HT1080 (cell line): ENCODE results near the gene RGS17. TPM values are rescaled to one million over a fixed set of nuclear protein-coding genes. Genes with fewer than 3 reads are reported as not detected.
"Not testable (repeated sequence)": the region's sequence is repeated elsewhere in the genome, so short reads cannot be mapped to it uniquely, and the experiment has no call there.

Experiments used
- DNase-seq: peaks from one replicate; pipeline ENCODE4 v3.0.0-alpha.2; 2015; ENCODE audit warnings: low read depth
- total RNA-seq: library from RNA; depleted of rRNA; stranded (reverse); fragments of >200 nt; shearing (Covaris generic); gene quantifications from 2 replicates; pipeline ENCODE4 v1.2.3, GENCODE V29; 2014

Gene RGS17
- total RNA-seq, 1 experiment from 2014 or later: 8.4 TPM

DNA sequence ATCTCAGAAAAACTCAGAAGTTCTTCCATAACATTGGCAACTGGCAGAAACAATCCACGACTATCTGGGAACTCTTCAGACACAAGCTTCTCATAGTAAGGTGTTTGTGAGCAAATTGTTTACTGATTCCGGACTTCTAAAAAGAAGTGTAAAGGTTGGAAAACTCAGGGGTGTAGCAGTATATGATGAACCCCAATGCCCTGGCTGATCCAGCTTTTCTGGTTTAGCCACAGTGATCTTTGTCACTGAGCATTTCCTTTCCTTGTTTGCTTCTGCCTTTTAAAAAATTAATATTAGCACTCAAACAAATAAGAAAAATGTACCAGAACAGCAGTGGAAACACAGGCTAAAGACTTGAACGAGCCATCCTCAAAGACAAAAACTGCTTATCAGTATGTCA lies 4.9 kb downstream of the RGS17 start:
- DNase-seq: no peak

DNA sequence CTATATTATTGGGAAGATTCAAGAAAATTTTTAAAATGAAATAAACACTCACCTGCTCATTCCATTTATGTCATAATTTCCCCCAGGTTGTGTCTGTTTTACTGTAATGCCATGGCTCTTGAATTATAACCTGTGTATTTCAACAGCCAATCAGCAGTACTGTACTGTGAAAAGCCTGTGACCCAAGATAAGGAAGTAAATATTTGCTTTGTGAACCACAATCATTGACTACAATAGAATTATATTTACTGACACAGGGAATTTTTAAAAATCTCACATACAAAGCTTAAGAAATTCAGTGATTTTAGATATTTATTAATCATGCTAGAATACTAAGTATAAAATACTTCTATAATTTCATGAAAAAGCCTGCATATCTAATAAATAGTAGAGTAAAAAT lies 6.0 kb downstream of the RGS17 start:
- DNase-seq: no peak

DNA sequence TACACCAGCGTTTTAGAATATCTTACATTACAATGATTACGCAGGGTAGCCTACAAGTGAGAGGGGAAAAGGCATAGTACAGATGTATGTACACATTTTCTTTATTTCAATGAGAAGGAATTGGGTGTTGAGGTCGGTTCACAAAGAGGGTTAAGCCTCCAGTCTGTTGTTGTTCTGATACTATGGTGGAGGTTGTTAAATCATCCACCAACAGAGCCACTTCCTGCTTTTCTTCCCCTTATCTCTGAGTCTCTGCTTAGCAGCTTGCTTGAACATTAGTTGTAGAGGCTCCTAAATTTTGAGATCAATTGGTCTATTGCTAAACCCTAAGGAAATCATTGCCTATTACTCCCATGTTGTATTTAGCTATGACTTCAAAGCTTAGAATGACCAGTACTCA lies 7.3 kb downstream of the RGS17 start:
- DNase-seq: no peak

DNA sequence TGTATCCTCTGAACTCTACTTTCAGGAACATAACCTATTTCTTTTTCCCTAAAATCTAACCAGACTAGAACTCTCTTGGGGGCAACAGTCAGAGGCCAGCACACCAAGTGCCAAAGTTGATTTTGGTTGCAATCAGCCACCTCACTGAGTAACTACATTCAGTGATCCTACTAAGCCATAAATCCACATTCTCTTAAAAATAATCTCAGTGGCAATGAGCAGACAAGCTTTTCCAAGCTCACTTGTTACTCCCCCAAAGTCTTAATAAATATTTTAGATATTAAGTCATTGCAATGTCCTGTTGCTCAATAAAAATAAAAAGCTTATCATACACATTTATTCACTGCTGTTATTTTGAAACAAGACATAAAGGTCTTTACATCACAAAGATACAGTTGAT lies 9.8 kb downstream of the RGS17 start:
- DNase-seq: no peak

DNA sequence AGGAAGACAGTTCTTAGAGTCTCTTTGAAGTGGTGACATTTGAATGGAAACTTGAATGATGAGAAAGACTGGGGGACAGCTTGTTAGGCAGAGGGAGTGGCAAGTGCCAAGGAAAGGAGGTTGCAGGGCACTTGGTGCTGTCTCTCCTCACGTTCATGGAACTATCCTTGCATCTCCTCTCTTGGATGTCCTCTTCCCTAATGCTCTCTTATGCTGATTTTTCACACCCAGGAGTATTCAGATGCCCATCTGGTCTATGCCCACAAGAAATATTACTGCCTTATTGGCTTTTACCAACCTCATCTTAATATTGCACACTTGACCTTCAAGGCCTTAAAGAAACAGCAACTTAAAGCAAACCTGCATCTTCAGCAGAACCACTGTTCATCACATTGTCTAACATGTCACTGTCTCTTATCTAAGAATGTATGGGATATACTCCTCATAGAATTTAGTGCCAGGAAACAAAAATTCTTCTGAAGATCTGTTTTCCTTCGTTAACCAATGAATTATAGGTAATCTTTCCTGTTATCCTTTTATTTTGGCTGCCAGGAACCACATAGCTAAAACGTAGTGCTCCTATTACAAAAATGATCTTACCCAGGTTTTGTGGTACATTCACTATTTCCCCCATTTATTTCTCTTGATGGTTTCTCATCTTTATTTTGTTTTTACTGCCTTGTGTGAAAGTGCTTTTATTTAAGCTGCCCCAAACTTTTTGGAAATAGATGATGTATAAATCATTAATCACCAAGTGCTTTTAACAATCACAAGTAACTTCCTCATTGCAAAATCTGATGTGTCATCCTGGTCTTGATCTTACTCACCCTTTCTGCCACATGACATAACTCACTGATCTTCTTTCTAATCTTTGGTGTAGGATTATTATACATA lies 12.8 kb downstream of the RGS17 start:
- peak; percentile 87 for DNase-seq

DNA sequence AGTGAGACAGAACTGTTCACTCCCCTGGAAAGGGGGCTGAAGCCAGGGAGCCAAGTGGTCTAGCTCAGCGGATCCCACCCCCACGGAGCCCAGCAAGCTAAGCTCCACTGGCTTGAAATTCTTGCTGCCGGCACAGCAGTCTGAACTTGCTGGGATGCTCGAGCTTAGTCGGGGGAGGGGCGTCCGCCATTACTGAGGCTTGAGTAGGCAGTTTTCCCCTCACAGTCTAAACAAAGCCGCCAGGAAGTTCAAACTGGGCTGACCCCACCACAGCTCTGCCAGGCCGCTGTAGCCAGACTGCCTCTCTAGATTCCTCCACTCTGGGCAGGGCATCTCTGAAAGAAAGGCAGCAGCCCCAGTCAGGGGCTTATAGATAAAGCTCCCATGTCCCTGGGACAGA lies 20.0 kb downstream of the RGS17 start:
- DNase-seq: not testable (repeated sequence)

DNA sequence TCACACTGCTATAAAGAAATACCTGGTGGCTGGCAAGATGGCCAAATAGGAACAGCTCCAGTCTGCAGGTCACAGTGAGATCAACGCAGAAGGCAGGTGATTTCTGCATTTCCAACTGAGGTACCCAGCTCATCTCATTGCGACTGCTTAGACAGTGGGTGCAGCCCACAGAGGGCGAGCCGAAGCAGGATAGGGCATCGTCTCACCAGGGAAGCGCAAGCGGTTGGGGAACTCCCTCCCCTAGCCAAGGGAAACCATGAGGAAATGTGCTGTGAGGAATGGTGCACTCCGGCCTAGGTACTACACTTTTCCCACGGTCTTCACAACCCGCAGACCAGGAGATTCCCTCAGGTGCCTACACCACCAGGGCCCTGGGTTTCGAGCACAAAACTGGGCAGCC lies 20.5 kb downstream of the RGS17 start:
- DNase-seq: not testable (repeated sequence)

DNA sequence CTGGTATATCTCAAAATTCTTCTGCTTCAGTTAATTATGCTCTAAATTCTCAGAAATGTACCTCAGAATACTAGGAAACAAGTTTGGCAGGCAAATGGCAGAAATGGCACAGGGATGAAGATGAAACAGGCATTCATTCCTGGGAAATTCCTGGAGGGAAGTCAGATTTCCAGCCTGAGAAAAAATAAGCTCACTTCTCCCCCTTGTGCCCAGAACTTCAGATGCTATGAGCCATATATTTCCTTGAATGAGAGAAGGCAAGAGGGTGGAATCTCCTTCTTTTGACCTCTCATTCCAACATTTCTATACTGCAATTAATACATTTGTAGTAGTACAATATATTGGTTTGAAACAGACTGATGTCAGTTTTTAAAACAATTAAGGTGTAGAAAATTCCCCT lies 22.8 kb downstream of the RGS17 start:
- DNase-seq: peak; percentile 52

DNA sequence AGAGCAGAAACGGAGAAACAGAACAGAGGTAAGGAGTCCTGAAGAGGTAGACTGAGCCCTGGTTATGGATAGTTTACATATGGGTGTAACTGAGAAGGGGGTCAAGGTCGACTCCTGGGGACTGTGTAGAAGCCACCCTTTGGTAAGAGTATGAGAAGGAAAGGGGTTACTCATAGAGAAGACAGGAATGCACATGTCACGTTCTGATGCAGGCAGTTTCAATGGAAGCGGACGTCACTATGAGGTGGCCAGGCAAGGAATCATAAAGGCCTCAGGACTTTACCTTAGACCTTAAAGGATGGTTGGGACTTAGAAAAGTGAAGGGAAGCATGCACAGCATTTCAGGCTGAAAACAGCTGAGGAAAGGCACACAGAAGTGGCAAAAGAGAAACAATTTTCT lies 25.1 kb downstream of the RGS17 start:
- no peak for DNase-seq

DNA sequence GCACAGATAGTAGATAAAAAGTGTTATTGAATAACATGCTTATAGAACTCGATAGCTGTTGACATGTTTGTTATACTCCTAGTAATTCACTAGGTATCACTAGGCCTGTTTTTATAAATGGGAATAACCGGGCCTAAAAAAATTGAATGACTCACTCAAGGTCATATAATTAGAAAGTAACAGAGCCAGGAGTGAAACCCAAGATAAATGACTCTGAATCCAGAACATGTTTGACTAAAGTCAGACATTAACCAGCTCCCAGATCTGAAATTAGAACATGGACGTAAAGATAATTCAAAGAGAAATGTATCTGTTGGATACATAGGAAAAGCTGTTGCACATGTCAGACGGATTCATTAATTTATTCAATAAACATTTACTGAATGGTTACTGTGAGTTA lies 26.9 kb downstream of the RGS17 start:
- DNase-seq: no peak

DNA sequence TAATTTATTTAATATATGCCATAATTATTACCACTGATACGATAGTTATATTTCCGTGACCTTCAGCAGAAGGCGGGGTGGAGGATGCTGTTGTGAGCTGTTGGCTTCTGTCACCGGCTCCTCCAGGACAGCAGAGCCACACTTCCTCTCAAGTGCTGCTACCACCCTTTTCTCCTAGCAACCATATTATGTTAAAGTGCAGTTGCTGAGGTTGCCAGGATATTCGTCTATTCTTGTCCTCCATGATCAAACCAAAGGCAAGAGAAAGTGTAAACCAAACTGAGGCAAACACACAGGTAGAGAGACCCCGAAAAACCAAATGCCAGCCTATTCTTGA lies 27.8 kb downstream of the RGS17 start:
- DNase-seq: no peak

DNA sequence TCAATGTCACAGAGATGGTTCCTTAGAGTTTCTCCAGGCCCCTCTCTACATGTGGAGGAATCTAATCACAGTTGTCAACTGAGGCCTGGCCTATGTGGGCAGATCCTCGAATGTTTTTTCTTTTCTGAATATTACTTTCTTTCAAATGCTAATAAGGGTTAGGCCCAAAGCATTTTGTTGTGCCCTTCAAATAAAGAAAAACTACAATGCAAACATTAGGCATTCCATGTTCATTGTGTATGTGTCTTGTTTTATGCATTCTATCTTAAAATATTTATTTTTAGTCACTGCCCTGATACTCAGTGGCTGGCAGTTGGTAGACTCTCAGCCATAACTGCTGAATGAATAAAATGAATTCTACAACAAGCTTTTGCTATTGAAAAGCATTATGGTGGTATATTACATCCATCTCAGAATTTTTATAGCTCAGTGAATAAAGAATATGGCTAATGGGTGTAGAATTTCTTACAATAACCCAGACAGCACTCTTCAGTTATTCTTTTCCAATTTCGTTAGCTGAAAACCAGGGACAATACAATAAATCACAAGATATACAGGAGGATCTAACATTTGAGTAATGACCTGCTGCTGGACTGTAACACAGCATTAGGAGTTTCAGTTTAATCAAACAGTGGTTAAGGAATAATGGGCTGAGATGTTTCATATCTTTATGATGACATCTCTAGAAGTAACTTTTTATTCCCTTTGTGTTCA lies 28.3 kb downstream of the RGS17 start:
- no peak for DNase-seq

DNA sequence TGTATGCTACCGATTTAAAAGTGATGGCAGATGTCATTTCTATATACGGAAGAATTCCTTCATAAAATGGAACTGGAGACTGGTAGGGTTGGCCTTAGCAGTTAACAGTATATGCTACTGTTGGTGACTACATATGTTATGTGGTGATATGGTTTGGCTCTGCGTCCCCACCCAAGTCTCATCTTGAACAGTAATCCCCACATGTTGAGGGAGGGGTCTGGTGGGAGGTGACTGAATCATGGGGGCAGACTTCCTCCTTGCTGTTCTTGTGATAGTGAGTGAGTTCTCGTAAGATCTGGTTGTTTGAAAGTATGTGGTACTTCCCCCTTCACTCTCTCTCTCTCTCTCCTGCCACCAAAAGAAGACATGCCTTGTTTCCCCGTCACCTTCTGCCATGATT lies 29.6 kb downstream of the RGS17 start:
- no peak for DNase-seq

DNA sequence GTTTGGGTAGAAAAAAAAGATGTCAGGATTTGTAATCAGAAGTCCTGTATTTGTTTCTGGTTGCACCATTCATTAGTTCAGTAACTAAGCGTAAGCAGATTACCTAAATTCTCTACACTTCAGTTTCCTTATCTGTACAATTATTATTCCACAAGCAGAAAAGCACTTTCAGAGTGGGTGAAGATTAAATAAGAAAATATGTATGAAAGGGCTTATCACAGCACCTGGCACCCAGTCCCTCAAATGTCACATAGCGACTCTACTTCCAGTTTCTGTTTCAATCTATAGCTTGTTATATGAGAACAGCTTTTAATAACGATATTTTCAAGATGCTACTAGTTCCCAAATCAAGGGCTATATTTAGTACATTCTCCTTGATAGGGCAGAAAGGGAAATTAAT lies 31.4 kb downstream of the RGS17 start:
- no peak for DNase-seq

DNA sequence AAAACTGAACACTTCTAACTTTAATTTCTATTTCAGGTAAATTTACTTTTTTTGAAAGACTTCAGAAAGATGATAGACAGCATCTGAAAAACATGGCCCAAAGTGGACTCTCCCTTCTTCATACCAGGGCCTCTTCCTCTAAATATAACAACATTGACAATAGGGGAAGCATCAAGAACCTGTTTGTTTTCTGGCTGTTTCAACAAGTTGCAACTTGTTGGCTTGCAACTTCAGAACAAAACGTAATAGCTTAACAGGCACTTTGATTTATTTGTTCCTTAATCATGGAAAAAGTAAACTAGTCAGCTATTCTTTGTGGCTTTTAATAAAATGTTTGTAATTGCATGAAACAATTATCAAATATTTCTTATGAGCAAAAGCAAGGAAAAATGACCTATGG lies 34.3 kb downstream of the RGS17 start:
- DNase-seq: no peak

DNA sequence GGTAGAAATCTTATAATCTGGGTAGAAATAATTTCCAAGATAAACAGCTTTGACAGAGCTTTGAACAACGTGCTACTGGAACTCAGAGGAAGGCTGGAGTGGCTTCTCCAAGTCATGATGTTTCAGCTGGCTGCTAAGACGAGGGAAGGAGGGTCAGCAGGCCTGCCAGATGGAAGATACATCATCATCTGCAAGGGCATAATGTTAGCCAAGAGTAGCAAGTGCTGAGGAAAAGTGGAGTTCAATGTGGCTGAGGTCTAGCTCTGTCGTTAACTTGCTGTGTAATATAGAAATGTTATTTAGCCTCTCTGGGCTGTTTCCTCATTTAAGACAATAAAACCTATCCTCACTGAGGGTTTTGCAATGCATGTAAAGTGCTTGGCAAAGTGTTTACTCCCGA lies 35.1 kb downstream of the RGS17 start:
- no peak for DNase-seq

DNA sequence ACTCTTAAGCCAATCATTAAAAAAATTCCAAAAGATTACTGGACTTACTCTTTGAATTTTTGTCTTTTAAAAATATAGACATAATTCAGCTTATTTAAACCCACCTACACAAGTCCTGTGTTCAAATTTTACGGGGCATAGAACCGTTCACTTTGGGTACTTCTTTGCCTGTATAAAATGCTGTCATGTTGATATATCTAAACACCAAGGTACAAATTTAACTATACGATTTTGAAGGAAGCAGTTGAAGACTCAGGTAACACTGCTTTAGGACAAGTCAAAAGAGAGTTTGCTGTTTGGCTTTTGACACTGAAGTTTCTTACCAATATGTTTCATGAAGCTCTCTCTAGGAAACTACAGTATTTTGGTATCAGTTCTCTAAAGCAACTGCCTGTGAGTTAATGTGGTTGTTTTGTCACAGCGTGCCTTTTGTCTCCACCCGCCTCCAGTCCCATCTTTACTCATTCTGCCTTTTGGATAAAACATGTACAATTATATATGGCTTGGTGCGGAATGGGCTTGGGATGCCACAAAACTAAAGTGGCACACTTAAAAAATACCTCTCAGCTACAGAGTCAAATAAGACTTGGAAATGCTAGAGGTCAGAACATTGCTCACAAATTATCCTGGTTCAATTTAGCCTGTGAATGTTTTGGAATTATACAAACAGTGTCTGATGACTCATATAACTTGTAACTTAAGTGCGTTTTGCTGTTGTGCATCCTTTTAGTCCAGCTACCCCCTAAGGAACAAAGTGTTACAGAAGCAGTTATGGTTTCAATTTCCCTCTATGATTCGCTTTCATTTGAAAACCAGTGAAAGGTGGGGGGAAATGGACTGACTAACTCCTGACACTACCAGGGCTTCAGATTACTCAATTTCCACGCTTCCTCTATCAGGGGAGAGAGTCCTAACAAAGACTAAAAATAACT lies 38.7 kb downstream of the RGS17 start:
- peak; percentile 95 for DNase-seq

DNA sequence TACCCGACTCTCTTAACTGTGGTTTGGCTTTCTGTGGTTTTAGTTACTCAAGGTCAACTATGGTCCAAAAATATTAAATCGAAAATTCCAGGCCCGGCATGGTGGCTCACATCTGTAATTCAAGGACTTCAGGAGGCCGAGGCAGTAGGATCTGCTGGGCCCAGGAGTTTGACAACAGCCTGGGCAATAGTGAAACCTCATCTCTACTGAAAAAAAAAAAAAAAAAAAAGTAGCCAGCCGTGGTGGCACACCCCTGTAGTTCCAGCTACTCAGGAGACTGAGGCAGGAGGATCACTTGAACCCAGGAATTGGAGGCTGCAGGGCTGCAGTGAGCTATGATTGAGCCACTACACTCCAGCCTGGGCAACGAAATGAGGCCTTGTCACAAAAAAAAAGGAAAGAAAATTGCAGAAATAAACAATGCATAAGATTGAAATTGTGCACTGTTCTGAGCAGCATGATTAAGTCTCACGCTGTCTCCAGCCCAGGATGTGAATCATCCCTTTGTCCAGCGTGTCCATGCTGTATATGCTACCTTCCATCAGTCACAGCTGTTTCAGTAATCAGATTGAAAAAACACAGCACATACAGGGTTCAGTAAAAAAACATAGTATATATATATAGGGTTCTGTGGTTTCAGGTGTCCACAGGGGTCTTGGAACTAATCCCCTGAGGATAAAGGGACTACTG lies 40.7 kb downstream of the RGS17 start:
- peak; percentile 93 for DNase-seq

DNA sequence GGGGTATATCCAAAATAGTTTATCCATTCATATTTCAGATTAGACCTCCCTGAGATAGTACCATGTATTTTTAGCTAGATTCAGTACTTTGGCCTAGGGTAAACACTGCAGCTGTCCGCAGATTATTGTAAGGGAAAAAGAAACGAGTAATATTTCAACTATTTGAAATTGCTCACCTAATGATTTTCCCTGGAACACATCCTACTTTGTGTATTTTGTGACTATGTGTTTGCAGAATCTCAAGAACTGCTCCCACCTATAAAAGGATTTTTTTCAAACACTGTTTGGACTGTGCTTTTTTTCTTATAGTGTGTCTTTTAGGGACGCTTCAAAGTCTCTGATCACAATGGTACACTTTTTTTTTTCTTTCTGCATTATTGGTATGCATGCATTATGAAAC lies 42.3 kb downstream of the RGS17 start:
- no peak for DNase-seq

DNA sequence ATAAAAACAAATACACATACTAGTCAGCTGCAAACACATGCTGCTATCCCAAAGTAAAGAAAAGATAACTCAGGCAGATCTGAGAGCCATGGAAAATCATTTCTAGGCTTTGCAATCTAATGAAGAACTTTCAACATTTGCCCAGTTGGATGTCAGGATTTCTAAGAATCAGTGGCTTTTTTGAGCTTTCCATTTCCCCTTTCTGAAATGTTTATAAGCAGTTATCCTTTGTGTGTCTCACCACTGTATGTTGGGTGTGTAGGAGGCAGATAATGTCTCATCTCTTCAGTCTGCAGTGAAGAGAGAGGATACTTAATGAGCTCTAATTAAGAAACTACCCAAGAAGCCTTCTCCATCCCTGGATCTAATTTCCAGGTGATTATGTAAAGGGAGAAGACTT lies 43.6 kb downstream of the RGS17 start:
- DNase-seq: no peak
